Measurements from ENCODE around the gene VASN. TPM values are rescaled to one million over a fixed set of nuclear protein-coding genes. Genes with fewer than 3 reads are reported as not detected.

The VASN gene
- total RNA-seq, 4 donors from 2014 or later: 31.0 to 58.1 (median 32.9) TPM

GRCh38 chr16:4399001-4399730, 27.5 kb downstream of the VASN start:
- DNase-seq (ENCODE audit: low spot score in 2 of 2): no peak
- no peak for TF ChIP-seq POLR2A (IDR thresholded peaks at IDR 0.05)
- TF ChIP-seq, protein P1, sequence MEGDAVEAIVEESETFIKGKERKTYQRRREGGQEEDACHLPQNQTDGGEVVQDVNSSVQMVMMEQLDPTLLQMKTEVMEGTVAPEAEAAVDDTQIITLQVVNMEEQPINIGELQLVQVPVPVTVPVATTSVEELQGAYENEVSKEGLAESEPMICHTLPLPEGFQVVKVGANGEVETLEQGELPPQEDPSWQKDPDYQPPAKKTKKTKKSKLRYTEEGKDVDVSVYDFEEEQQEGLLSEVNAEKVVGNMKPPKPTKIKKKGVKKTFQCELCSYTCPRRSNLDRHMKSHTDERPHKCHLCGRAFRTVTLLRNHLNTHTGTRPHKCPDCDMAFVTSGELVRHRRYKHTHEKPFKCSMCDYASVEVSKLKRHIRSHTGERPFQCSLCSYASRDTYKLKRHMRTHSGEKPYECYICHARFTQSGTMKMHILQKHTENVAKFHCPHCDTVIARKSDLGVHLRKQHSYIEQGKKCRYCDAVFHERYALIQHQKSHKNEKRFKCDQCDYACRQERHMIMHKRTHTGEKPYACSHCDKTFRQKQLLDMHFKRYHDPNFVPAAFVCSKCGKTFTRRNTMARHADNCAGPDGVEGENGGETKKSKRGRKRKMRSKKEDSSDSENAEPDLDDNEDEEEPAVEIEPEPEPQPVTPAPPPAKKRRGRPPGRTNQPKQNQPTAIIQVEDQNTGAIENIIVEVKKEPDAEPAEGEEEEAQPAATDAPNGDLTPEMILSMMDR (IDR thresholded peaks at IDR 0.05): no peak
- TF ChIP-seq EP300 (IDR thresholded peaks at IDR 0.05): no peak
- Histone ChIP-seq H3K4me1 (peaks cover 0 to 11% (median 2%) of the 10 kb centered on the region in 4 donors), H3K36me3 (peaks cover 0 to 84% (median 0%) of the 10 kb centered on the region in 3 donors), H3K4me3 (no peak overlapping the region), H3K27me3 (no peaks in the 10 kb centered on the region), H3K9me3 (no peaks in the 10 kb centered on the region), H3K27ac (no peak overlapping the region)
- WGBS, 2 donors: 84 to 91% methylated on average over 9 of the region's 9 CpGs

DNA sequence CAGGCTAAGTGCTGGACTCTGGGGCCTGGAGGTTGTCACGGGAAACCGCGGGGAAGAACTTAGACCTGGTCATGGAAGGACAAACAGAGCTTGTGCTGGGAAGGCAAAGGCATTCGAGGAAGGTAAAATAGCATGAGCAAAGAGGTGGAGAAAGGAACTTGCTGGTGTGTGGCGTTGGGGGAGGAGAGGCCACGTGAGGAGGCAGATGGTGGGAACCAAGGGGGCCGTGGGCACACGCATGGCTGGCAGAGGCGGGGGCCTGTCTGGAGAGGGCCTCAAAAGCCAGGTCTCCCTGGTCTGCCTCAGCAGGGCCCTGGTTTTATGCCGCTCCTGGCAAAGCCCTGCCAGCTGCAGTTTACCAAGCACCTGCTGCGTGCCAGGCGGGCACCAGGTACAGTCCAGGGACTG, 29.4 kb downstream of the VASN start:
- no peaks in the 10 kb centered on the region for H3K9me3 ChIP-seq
- H3K27me3 ChIP-seq: no peaks in the 10 kb centered on the region
- H3K36me3 ChIP-seq: peaks cover 0 to 84% (median 0%) of the 10 kb centered on the region in 3 donors
- no peak overlapping the region for H3K27ac ChIP-seq
- DNase-seq (ENCODE audit: low spot score in 2 of 2): no peak
- H3K4me3 ChIP-seq: no peak overlapping the region
- H3K4me1 ChIP-seq: peaks cover 0 to 15% (median 2%) of the 10 kb centered on the region in 4 donors
- 91% methylated on average over 12 of the region's 12 CpGs for WGBS, 2 donors
- TF ChIP-seq POLR2A (IDR thresholded peaks at IDR 0.05): no peak
- TF ChIP-seq, protein P1 (IDR thresholded peaks at IDR 0.05): no peak
- TF ChIP-seq EP300 (IDR thresholded peaks at IDR 0.05): no peak

DNA sequence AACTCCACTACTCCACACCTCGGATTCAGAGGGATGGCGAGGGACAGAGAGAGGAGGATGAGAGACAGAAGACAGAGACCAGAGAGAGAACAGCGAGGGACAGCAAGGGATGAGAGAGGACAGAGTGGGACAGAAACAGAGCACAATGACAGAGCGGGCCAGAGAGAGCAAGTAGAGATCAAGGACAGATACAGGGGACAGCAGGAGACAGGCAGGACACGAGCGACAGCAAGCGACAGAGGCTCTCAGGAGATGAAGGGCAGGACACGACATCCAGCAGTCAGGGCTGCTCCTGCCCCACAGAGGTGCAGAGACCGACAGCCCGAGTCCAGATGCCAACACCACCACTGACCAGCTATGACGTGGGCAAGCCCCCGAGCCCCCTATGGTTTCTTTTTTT, 29.9 kb downstream of the VASN start:
- no peak overlapping the region for H3K27ac ChIP-seq
- WGBS, 2 donors: 93 to 95% methylated on average over 12 of the region's 12 CpGs
- H3K9me3 ChIP-seq: no peaks in the 10 kb centered on the region
- H3K27me3 ChIP-seq: no peaks in the 10 kb centered on the region
- no peak overlapping the region for H3K4me3 ChIP-seq
- H3K4me1 ChIP-seq: peaks cover 0 to 15% (median 2%) of the 10 kb centered on the region in 4 donors
- DNase-seq (ENCODE audit: low spot score in 2 of 2): no peak
- TF ChIP-seq EP300 (IDR thresholded peaks at IDR 0.05) (no peak), POLR2A (IDR thresholded peaks at IDR 0.05) (no peak)
- TF ChIP-seq, protein P1 (IDR thresholded peaks at IDR 0.05): no peak
- peaks cover 0 to 84% (median 0%) of the 10 kb centered on the region in 3 donors for H3K36me3 ChIP-seq

GRCh38 chr16:4402439-4403132, 30.9 kb downstream of the VASN start:
- no peaks in the 10 kb centered on the region for H3K9me3 ChIP-seq
- peaks cover 0 to 16% (median 2%) of the 10 kb centered on the region in 4 donors for H3K4me1 ChIP-seq
- DNase-seq (ENCODE audit: low spot score in 2 of 2): peak; percentile 69 to 81
- 23 to 30% methylated on average over 12 to 20 of the region's 29 CpGs for WGBS, 2 donors
- H3K4me3 ChIP-seq: no peak overlapping the region
- H3K27ac ChIP-seq: peak overlapping the region in 1 of 4 donors; percentile 38
- H3K36me3 ChIP-seq: peaks cover 0 to 86% (median 0%) of the 10 kb centered on the region in 3 donors
- H3K27me3 ChIP-seq: no peaks in the 10 kb centered on the region
- TF ChIP-seq POLR2A (IDR thresholded peaks at IDR 0.05) (no peak), EP300 (IDR thresholded peaks at IDR 0.05) (peak in 1 of 2 donors; percentile 20)
- TF ChIP-seq, protein P1 (IDR thresholded peaks at IDR 0.05): peak; percentile 82 to 99 (median 94)
